OCI-LY1 (cell line): ENCODE measurements around the gene NUP153.

Experiments used
- H2AFZ ChIP-seq: fragments of 200-600 bp; sonication (generic), shearing (Covaris generic); 2 replicates; pipeline ENCODE4 v1.6.0; 2014; ENCODE audit warnings: antibody characterized with exemption, mild to moderate bottlenecking, low read length
- H3F3A ChIP-seq: fragments of 200-600 bp; sonication (generic), shearing (Covaris generic); 2 replicates; pipeline ENCODE4 v1.6.0; 2014; ENCODE audit warnings: mild to moderate bottlenecking, antibody characterized with exemption, low read length, moderate library complexity; ENCODE audit not compliant: insufficient read depth
- H3K27ac ChIP-seq: fragments of 200-600 bp; sonication (generic); 2 replicates; pipeline ENCODE4 v1.5.1; 2014; ENCODE audit warnings: low read length, mixed run types, mild to moderate bottlenecking, low read depth; ENCODE audit not compliant: poor library complexity, severe bottlenecking
- H3K27me3 ChIP-seq: fragments of 200-600 bp; sonication (generic); 2 replicates; pipeline ENCODE4 v1.6.0; 2014; ENCODE audit warnings: antibody characterized with exemption, mild to moderate bottlenecking, low read length, moderate library complexity; ENCODE audit not compliant: insufficient read depth
- H3K36me3 ChIP-seq: fragments of 200-600 bp; sonication (generic); 2 replicates; pipeline ENCODE4 v1.6.1; 2014; ENCODE audit warnings: mild to moderate bottlenecking, antibody characterized with exemption, low read length, moderate library complexity, mixed read lengths; ENCODE audit not compliant: insufficient read depth
- H3K4me1 ChIP-seq: fragments of 200-600 bp; sonication (generic); 2 replicates; pipeline ENCODE4 v1.5.1; 2014; ENCODE audit warnings: mild to moderate bottlenecking, low read length, moderate library complexity; ENCODE audit not compliant: insufficient read depth, severe bottlenecking
- H3K4me2 ChIP-seq: fragments of 200-600 bp; sonication (generic), shearing (Covaris generic); 2 replicates; pipeline ENCODE4 v1.6.1; 2014; ENCODE audit warnings: low read length
- H3K4me3 ChIP-seq: fragments of 200-600 bp; sonication (generic); 2 replicates; pipeline ENCODE4 v1.5.1; 2014; ENCODE audit warnings: low read length, low read depth, mild to moderate bottlenecking, mixed read lengths; ENCODE audit not compliant: poor library complexity, severe bottlenecking
- H3K79me2 ChIP-seq: fragments of 200-600 bp; shearing (Covaris generic); 2 replicates; pipeline ENCODE4 v1.6.1; 2016; ENCODE audit warnings: mixed run types, low read length, mixed read lengths; ENCODE audit not compliant: insufficient read depth
- H3K9ac ChIP-seq: fragments of 200-600 bp; sonication (generic), shearing (Covaris generic); 2 replicates; pipeline ENCODE4 v1.6.1; 2014; ENCODE audit warnings: mild to moderate bottlenecking, low read length, mixed read lengths
- H3K9me2 ChIP-seq: fragments of 200-600 bp; sonication (generic), shearing (Covaris generic); 2 replicates; pipeline ENCODE4 v1.6.1; 2014; ENCODE audit warnings: low read depth, mild to moderate bottlenecking, low read length, mixed read lengths
- H3K9me3 ChIP-seq: fragments of 200-600 bp; shearing (Covaris generic); 2 replicates; pipeline ENCODE4 v1.6.1; 2014; ENCODE audit warnings: low read length, mixed read lengths
- H4K20me1 ChIP-seq: fragments of 200-600 bp; sonication (generic), shearing (Covaris generic); 2 replicates; pipeline ENCODE4 v1.6.0; 2016; ENCODE audit warnings: mild to moderate bottlenecking, low read length; ENCODE audit not compliant: insufficient read depth
- EZH2 ChIP-seq: fragments of 200-600 bp; sonication (generic), shearing (Covaris generic); IDR thresholded peaks from 2 replicates; pipeline ENCODE4 v1.8.0; 2017; ENCODE audit warnings: borderline replicate concordance, mixed run types, mild to moderate bottlenecking, antibody characterized with exemption, low read length, moderate library complexity, mixed read lengths
- TF ChIP-seq, protein P1 (sequence below): fragments of 200-600 bp; sonication (generic), shearing (Covaris generic); IDR thresholded peaks from 2 replicates; pipeline ENCODE4 v1.5.1; 2017; ENCODE audit warnings: mild to moderate bottlenecking, antibody characterized with exemption, low read length, moderate library complexity, mixed read lengths

NUP153 gene

DNA sequence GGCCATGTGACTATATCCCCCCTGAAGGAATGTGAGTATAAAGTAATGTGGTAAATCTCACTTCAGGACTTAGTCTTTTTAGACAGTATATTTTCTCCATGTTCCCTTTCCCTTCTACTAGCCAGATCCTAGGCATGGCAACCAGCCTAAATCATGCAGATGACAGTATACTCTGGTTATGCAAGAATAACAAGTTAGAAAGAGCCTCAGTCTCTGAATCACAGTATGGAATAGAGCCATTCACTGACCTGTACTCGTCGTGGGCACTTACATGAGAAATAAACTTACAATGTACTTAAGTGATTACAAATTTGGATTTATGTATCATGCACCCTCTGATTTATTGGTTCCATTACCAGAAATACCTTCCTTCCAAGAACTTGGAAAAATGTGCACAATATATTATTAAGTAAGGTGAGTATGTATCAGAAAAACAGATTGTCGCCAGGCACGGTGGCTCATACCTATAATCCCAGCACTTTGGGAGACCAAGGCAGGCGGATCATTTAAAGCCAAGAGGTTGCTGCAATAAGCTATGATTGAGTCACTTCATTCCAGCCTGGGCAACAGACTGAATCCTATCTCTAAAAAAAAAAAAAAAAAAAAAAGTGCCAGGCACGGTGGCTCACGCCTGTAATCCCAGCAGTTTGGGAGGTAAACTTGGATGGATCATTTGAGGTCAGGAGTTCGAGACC lies 131.7 kb downstream of the NUP153 start:
- Histone ChIP-seq H3K9me2 (no peaks in the 10 kb centered on the region), H2AFZ (no peak overlapping the region), H3K27ac (no peak overlapping the region)

DNA sequence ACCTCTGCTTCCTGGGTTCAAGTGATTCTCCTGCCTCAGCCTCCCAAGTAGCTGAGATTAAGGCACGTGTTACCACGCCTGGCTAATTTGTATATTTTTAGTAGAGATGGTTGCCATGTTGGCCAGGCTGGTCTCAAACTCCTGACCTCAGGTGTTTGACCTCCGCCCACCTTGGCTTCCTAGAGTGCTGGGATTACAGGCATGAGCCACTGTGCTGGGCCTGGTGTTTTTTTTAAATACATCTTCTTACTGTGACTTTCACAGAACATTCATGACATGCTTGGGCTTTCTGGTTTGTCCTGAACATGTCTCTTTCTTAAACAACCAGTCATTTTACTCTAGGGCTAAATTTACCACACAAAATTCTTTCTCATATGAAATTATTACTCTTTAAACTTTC lies 141.3 kb downstream of the NUP153 start:
- H3K79me2 ChIP-seq: no peaks in the 10 kb centered on the region
- no peak overlapping the region for H2AFZ ChIP-seq
- H3K9me2 ChIP-seq: no peaks in the 10 kb centered on the region
- no peak overlapping the region for H3K9ac ChIP-seq
- no peaks in the 10 kb centered on the region for H3F3A ChIP-seq
- peaks cover 6% of the 10 kb centered on the region for H3K9me3 ChIP-seq
- no peak overlapping the region for H3K4me3 ChIP-seq
- no peak for TF ChIP-seq EZH2
- TF ChIP-seq, protein P1, sequence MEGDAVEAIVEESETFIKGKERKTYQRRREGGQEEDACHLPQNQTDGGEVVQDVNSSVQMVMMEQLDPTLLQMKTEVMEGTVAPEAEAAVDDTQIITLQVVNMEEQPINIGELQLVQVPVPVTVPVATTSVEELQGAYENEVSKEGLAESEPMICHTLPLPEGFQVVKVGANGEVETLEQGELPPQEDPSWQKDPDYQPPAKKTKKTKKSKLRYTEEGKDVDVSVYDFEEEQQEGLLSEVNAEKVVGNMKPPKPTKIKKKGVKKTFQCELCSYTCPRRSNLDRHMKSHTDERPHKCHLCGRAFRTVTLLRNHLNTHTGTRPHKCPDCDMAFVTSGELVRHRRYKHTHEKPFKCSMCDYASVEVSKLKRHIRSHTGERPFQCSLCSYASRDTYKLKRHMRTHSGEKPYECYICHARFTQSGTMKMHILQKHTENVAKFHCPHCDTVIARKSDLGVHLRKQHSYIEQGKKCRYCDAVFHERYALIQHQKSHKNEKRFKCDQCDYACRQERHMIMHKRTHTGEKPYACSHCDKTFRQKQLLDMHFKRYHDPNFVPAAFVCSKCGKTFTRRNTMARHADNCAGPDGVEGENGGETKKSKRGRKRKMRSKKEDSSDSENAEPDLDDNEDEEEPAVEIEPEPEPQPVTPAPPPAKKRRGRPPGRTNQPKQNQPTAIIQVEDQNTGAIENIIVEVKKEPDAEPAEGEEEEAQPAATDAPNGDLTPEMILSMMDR: no peak
- H3K4me1 ChIP-seq: no peaks in the 10 kb centered on the region
- H4K20me1 ChIP-seq: no peaks in the 10 kb centered on the region
- no peak overlapping the region for H3K4me2 ChIP-seq
- no peaks in the 10 kb centered on the region for H3K36me3 ChIP-seq
- H3K27ac ChIP-seq: no peak overlapping the region
- no peaks in the 10 kb centered on the region for H3K27me3 ChIP-seq

More for the DNA sequence above, 131.7 kb downstream of the NUP153 start:
- TF ChIP-seq, protein P1: no peak
- TF ChIP-seq EZH2: no peak
- Histone ChIP-seq H3K4me1 (no peaks in the 10 kb centered on the region), H3K27me3 (no peaks in the 10 kb centered on the region), H4K20me1 (no peaks in the 10 kb centered on the region), H3K9me3 (no peaks in the 10 kb centered on the region), H3K9ac (no peak overlapping the region), H3K4me3 (no peak overlapping the region), H3F3A (no peaks in the 10 kb centered on the region), H3K79me2 (no peaks in the 10 kb centered on the region), H3K36me3 (no peaks in the 10 kb centered on the region), H3K4me2 (no peak overlapping the region)
